ENCODE data around the gene DSP. TPM values are rescaled to one million over a fixed set of nuclear protein-coding genes. Genes with fewer than 3 reads are reported as not detected.

DSP gene
- total and polyA plus RNA-seq, 2 of the 13 experiments (the other 11 are each of a cell fraction or from before 2014, with no cell fraction given), result 89.8 to 117 TPM

GRCh38 chr6:7561153-7561964, 19.9 kb downstream of the DSP start (continued):
- TF ChIP-seq ZNF598 (CRISPR knock-in tag; IDR thresholded peaks at IDR 0.05; ENCODE audit: borderline replicate concordance) (peak; percentile 97), MAFF (IDR thresholded peaks at IDR 0.05; ENCODE audit: low read depth, low read length) (0 out of 2 replicates have a peak, but pooled peaks have one; percentile 25), SNAPC5 (CRISPR knock-in tag; IDR thresholded peaks at IDR 0.05; ENCODE audit: borderline replicate concordance) (peak; percentile 86; the same call in 1 of the 2 replicates), NR2C2 (CRISPR knock-in tag; IDR thresholded peaks at IDR 0.05; ENCODE audit: borderline replicate concordance) (peak; percentile 68), AHR (CRISPR knock-in tag; IDR thresholded peaks at IDR 0.05) (peak; percentile 95), ZNF12 (CRISPR knock-in tag; IDR thresholded peaks at IDR 0.05) (peak; percentile 67), ZFYVE20 (CRISPR knock-in tag; IDR thresholded peaks at IDR 0.05; ENCODE audit: borderline replicate concordance, low read depth) (no peak), HMG20A (CRISPR knock-in tag; IDR thresholded peaks at IDR 0.05; ENCODE audit: borderline replicate concordance) (peak; percentile 94; the same call in 1 of the 2 replicates), IKZF1 (IDR thresholded peaks at IDR 0.05) (no peak), ATF7-NPFF (CRISPR knock-in tag; IDR thresholded peaks at IDR 0.05; ENCODE audit: low read depth) (no peak), ZNF773 (CRISPR knock-in tag; IDR thresholded peaks at IDR 0.05; ENCODE audit: borderline replicate concordance) (no peak), ATF4 (CRISPR knock-in tag; IDR thresholded peaks at IDR 0.05) (peak in 1 of 2 experiments; percentile 82; a peak in 2 of 4 replicates), ZKSCAN1 (IDR thresholded peaks at IDR 0.05; ENCODE audit: low read length) (no peak; the same call in 1 of the 2 replicates), LBX2 (CRISPR knock-in tag; IDR thresholded peaks at IDR 0.05; ENCODE audit: borderline replicate concordance) (no peak), EED (CRISPR knock-in tag; IDR thresholded peaks at IDR 0.05) (no peak), ZNF713 (CRISPR knock-in tag; IDR thresholded peaks at IDR 0.05) (no peak), ZNF749 (CRISPR knock-in tag; IDR thresholded peaks at IDR 0.05; ENCODE audit: borderline replicate concordance) (peak; percentile 73; the same call in 1 of the 2 replicates)
